ENCODE measurements around the gene ADAMTS13. TPM values are rescaled to one million over a fixed set of nuclear protein-coding genes. Genes with fewer than 3 reads are reported as not detected.

The ADAMTS13 gene
- total RNA-seq, 2 donors from 2014 or later: 3.9 to 4.7 TPM

GRCh38 chr9:133490865-133491655 lies 68.9 kb downstream of the ADAMTS13 start:
- H3K9me3 Mint-ChIP-seq: no peaks in the 10 kb centered on the region
- no peaks in the 10 kb centered on the region for H3K36me3 Mint-ChIP-seq (ENCODE audit: insufficient read depth in 2 of 2)
- H3K27ac Mint-ChIP-seq: no peak overlapping the region
- DNase-seq (no peak), ATAC-seq (replicated peaks in 1 of 2) (no peak)
- no peaks in the 10 kb centered on the region for H3K27me3 Mint-ChIP-seq (ENCODE audit: low read depth)
- H3K4me3 Mint-ChIP-seq: no peak overlapping the region
- H3K4me1 Mint-ChIP-seq (ENCODE audit: low read depth): peaks cover 6% of the 10 kb centered on the region

DNA sequence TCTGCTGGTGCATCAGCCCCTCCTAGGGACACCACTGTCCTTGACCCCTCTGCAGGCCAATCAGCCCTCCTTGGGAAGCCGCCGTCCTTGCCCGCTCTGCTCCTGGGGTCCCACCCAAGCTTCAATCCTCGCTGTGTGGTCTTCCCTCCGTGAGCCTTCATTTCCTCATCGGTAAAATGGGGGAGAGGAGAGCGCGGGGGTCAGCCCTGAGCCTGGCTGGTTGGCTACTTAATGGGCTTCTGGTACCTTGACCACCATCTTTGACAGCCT lies 69.4 kb downstream of the ADAMTS13 start:
- Mint-ChIP-seq H3K27me3 (ENCODE audit: low read depth) (no peaks in the 10 kb centered on the region), H3K4me1 (ENCODE audit: low read depth) (peaks cover under 1% of the 10 kb centered on the region), H3K36me3 (ENCODE audit: insufficient read depth in 2 of 2) (no peaks in the 10 kb centered on the region), H3K27ac (no peak overlapping the region), H3K4me3 (no peak overlapping the region), H3K9me3 (no peaks in the 10 kb centered on the region)
- DNase-seq: no peak
- no peak for ATAC-seq (replicated peaks in 1 of 2)

DNA sequence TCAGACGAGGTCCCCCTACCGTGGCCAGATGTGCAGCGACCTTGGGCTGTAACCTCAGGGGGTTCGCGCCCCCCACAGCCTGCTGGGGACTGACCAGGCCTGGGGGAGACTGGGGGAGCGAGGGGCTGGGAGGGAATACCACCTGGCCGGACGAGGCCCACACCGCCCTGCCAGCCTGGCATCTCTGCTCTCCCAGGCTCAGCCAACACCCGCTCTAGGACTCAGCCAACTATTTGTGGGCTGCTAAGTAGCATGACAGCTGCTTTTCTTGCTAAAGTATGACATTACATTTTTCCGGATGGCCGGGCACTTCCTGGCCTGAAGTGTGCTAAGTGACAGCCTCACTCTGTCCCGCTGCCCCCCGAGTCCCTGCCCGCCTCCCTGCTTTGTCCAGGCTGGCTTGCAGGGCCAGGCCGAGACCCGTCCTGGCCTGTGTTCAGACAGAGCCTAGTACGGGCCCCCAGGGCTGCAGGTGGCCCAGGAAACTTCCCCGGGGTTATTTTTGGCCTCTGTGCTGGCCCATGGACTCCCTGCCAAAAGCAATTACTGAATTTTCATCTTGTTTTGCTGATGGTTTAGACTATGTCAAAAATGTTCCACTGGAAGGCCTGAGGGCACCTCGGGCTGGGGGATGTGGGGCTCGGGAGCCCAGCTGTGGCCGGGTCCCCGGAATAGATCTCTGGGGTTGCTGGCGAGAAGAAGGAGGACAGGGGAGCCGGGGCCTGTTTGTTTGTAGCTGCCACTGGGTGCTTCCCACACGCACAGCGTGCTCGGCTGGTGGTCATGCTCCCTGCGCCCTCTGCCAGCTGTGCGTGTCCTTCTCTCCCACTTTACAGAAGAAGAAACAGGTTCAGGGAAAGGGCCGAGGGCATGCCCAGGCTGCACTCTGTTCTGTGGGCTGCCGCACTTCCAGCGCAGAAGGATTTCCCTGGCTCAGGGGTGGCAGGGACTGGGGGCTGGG lies 70.2 kb downstream of the ADAMTS13 start:
- no peak for DNase-seq
- H3K27ac Mint-ChIP-seq: no peak overlapping the region
- no peaks in the 10 kb centered on the region for H3K4me1 Mint-ChIP-seq (ENCODE audit: low read depth)
- no peaks in the 10 kb centered on the region for H3K9me3 Mint-ChIP-seq
- H3K4me3 Mint-ChIP-seq: no peak overlapping the region
- no peaks in the 10 kb centered on the region for H3K27me3 Mint-ChIP-seq (ENCODE audit: low read depth)
- no peak for ATAC-seq (replicated peaks in 1 of 2)
- H3K36me3 Mint-ChIP-seq (ENCODE audit: insufficient read depth in 2 of 2): no peaks in the 10 kb centered on the region

- DNase-seq: no peak
- Mint-ChIP-seq H3K9me3 (no peaks in the 10 kb centered on the region), H3K36me3 (ENCODE audit: insufficient read depth in 2 of 2) (no peaks in the 10 kb centered on the region), H3K4me1 (ENCODE audit: low read depth) (no peaks in the 10 kb centered on the region), H3K4me3 (no peak overlapping the region), H3K27me3 (ENCODE audit: low read depth) (no peaks in the 10 kb centered on the region), H3K27ac (no peak overlapping the region)
- no peak for ATAC-seq (replicated peaks in 1 of 2)
Measured at GRCh38 chr9:133493428-133493827, 71.3 kb downstream of the ADAMTS13 start.

- H3K4me3 Mint-ChIP-seq: no peak overlapping the region
- H3K9me3 Mint-ChIP-seq: no peaks in the 10 kb centered on the region
- no peaks in the 10 kb centered on the region for H3K27me3 Mint-ChIP-seq (ENCODE audit: low read depth)
- H3K4me1 Mint-ChIP-seq (ENCODE audit: low read depth): no peaks in the 10 kb centered on the region
- no peak for ATAC-seq (replicated peaks in 1 of 2)
- DNase-seq: no peak
- H3K36me3 Mint-ChIP-seq (ENCODE audit: insufficient read depth in 2 of 2): no peaks in the 10 kb centered on the region
- H3K27ac Mint-ChIP-seq: no peak overlapping the region
Measured at GRCh38 chr9:133493845-133494540, 71.8 kb downstream of the ADAMTS13 start.

DNA sequence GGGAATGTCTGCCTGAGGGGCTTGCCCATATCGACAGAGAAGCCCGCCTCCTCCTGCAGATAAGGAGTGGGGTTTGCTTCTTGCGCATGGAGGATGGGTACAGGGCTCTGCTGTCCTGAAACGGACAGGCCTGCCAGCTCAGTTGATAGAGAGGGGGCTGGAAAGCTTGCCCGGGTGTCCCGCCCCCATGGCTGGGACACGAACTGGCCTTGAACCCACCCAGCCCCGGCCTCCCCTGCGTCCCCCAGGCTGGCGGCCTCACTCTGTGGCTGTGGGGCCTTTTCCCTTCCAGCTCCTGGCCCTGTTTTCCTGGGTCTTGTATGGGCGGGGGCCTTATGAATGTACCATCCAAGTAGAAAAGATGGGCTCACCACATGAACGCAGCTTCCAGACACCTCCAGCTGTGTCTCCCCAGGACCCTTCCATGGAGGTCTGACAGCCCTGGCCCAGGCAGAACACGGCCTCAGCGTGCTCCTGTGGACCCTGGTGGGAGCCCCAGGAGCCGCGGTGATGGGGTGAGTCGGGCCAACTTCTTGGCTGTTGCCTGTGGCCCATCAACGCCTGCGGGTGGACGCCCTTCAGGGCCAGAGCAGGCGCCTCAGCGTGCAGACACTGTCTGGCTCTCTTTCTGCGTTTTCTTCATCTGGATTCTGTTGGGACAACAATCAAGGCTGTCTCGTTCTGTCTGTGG lies 72.6 kb downstream of the ADAMTS13 start:
- no peaks in the 10 kb centered on the region for H3K36me3 Mint-ChIP-seq (ENCODE audit: insufficient read depth in 2 of 2)
- DNase-seq: no peak
- H3K27ac Mint-ChIP-seq: no peak overlapping the region
- H3K9me3 Mint-ChIP-seq: no peaks in the 10 kb centered on the region
- no peaks in the 10 kb centered on the region for H3K4me1 Mint-ChIP-seq (ENCODE audit: low read depth)
- ATAC-seq (replicated peaks in 1 of 2): no peak
- no peaks in the 10 kb centered on the region for H3K27me3 Mint-ChIP-seq (ENCODE audit: low read depth)
- no peak overlapping the region for H3K4me3 Mint-ChIP-seq

GRCh38 chr9:133495327-133496293 lies 73.4 kb downstream of the ADAMTS13 start:
- DNase-seq (no peak), ATAC-seq (replicated peaks in 1 of 2) (no peak)
- H3K9me3 Mint-ChIP-seq: no peaks in the 10 kb centered on the region
- H3K36me3 Mint-ChIP-seq (ENCODE audit: insufficient read depth in 2 of 2): no peaks in the 10 kb centered on the region
- H3K27ac Mint-ChIP-seq: no peak overlapping the region
- no peaks in the 10 kb centered on the region for H3K4me1 Mint-ChIP-seq (ENCODE audit: low read depth)
- no peaks in the 10 kb centered on the region for H3K27me3 Mint-ChIP-seq (ENCODE audit: low read depth)
- H3K4me3 Mint-ChIP-seq: no peak overlapping the region

DNA sequence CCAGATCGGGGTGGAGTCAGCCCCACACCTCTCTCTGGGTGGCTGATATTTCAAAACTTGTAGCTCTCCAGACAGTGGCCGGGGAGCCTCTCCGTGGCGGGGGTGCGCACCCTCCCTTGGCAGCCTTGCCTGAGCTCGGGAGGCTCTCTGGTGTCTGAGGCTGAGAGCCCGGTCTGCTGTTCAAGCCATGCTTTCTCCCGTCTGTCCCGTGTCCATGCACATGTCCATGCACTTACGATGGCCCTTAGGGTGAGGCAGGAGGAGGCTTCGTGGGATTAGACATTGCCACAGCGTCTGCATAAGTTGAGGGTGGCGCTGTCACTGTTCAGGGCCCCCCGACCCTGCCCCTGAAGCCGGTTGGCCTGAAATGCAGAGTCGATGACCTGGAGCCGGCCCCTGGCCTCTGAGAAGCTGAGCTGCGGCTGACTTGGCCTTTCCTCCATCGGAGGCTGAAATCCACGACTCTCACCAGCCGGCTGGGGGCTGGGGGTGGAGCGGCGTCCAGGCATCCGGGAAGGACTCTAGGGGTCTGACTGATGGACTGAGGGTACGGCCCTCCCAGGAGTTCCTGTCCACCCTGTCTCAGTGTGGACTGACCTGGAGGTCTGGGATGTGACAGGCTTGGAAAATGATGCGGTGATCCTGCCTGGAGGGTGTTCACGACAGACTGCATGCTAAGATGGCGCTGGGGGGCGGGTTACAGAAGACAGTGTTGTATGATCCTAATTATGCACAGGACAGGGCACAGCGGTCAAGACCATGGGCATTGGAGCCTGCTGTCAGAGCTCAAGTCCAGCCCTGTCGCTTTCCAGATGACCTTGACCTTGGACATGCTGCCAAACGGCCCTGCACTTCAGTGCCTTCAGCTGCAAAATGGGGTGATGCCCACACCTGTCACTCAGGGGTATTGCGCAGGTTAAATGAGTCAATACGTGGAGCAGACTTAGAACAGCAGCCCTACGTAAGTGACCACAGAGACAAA lies 75.0 kb downstream of the ADAMTS13 start:
- Mint-ChIP-seq H3K27ac (no peak overlapping the region), H3K4me1 (ENCODE audit: low read depth) (no peaks in the 10 kb centered on the region), H3K27me3 (ENCODE audit: low read depth) (no peaks in the 10 kb centered on the region), H3K4me3 (no peak overlapping the region), H3K9me3 (peaks cover 9% of the 10 kb centered on the region in 2 donors), H3K36me3 (ENCODE audit: insufficient read depth in 2 of 2) (peaks cover 5 to 6% of the 10 kb centered on the region in 2 donors)
- ATAC-seq (replicated peaks in 1 of 2) (no peak), DNase-seq (no peak)

DNA sequence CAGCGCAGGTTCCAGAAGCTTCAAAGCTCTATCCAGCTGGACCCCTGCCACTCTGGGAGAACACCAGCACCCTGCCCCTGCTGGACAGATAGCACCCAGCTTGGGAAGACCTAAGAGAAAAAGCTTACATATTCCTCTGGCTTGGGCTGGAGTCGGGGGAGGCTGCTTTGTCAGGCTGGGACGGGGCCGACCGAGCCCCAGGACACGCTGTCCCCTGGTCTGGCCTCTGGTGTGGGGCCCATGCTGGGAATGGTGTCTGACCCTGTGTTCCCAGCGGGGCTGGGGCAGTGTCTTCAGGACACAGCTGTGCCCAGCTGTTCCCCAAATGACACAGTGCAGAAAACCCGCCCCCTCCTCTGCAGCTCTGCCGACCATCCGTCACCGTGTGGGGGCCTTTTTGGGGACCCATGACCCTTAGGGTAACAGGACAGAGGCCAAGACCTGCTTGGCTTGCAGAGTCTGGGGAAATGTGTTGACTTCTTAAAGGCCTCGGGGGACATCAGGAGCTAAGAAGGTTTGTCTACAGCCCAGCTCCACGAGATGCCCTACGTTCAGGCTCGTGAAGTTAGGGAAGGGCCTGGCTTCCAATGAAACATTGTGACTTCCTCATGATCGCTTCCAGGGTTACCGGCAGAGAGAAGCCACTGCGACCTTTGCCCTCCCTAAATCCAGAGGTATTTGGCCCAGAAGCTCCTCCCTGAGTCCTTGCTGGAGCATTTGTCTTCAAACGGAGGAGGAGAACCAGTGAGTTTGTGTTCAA lies 77.1 kb downstream of the ADAMTS13 start:
- DNase-seq (no peak), ATAC-seq (replicated peaks in 1 of 2) (no peak)
- peaks cover 15% of the 10 kb centered on the region in 2 donors for H3K9me3 Mint-ChIP-seq
- H3K27ac Mint-ChIP-seq: no peak overlapping the region
- no peaks in the 10 kb centered on the region for H3K4me1 Mint-ChIP-seq (ENCODE audit: low read depth)
- no peaks in the 10 kb centered on the region for H3K27me3 Mint-ChIP-seq (ENCODE audit: low read depth)
- H3K36me3 Mint-ChIP-seq (ENCODE audit: insufficient read depth in 2 of 2): peaks cover 8 to 9% of the 10 kb centered on the region in 2 donors
- no peak overlapping the region for H3K4me3 Mint-ChIP-seq

DNA sequence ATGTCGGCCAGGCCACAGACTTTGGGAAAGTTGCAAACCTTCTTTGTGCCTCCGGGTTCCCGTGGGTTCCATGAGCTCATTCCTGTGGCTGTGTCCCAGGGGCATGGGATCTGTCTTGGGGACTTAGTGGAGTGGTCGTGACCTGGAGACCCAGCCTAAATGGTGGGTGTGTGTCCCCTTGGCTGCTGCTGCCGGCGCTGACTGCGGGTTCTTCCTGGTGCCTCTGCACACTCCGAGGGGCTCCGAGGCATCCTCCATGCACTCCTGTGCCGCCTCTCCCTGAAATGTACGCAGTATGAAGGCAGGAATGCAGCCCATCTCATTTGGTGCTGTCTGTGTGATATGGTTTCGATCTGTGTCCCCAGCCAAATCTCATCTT lies 77.7 kb downstream of the ADAMTS13 start:
- H3K9me3 Mint-ChIP-seq: peaks cover 15% of the 10 kb centered on the region in 2 donors
- no peak overlapping the region for H3K4me3 Mint-ChIP-seq
- no peak overlapping the region for H3K27ac Mint-ChIP-seq
- H3K36me3 Mint-ChIP-seq (ENCODE audit: insufficient read depth in 2 of 2): peaks cover 8 to 9% of the 10 kb centered on the region in 2 donors
- DNase-seq (no peak), ATAC-seq (replicated peaks in 1 of 2) (no peak)
- no peaks in the 10 kb centered on the region for H3K4me1 Mint-ChIP-seq (ENCODE audit: low read depth)
- no peaks in the 10 kb centered on the region for H3K27me3 Mint-ChIP-seq (ENCODE audit: low read depth)

GRCh38 chr9:133502112-133502511 lies 79.9 kb downstream of the ADAMTS13 start:
- H3K36me3 Mint-ChIP-seq (ENCODE audit: insufficient read depth in 2 of 2): peaks cover 8 to 9% of the 10 kb centered on the region in 2 donors
- no peak for DNase-seq
- no peaks in the 10 kb centered on the region for H3K4me1 Mint-ChIP-seq (ENCODE audit: low read depth)
- no peak overlapping the region for H3K4me3 Mint-ChIP-seq
- peaks cover 15% of the 10 kb centered on the region in 2 donors for H3K9me3 Mint-ChIP-seq
- no peaks in the 10 kb centered on the region for H3K27me3 Mint-ChIP-seq (ENCODE audit: low read depth)
- ATAC-seq (replicated peaks in 1 of 2): no peak
- H3K27ac Mint-ChIP-seq: no peak overlapping the region
